Activated naive CD4-positive, alpha-beta T cell (primary cell): ENCODE results near the gene NDUFAF8.

Experiments used
- DNase-seq, 4 experiments: peaks; one replicate each; lab custom pipeline; 2025; lab: John Stamatoyannopoulos, UW

NDUFAF8 gene

GRCh38 chr17:81273698-81274470 lies 34.8 kb downstream of the NDUFAF8 start:
- DNase-seq, result no peak

DNA sequence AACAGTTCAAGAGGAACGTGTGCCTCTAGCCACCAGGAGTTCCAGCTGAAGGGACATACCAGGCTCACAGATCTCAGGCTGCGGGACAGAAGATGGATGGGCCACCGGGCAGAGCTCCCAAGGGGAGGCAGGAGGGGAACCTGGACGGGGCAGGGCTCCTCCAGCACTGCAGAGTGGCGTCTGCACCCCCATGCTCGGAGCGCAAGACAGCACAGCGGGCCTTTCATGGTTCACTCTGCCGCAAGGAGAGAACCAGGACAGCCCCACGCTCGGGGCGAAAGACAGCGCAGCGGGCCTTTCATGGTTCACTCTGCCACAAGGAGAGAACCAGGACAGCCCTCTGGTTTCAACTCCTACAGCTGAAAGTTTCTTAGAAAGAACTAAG lies 35.3 kb downstream of the NDUFAF8 start:
- no peak for DNase-seq

DNA sequence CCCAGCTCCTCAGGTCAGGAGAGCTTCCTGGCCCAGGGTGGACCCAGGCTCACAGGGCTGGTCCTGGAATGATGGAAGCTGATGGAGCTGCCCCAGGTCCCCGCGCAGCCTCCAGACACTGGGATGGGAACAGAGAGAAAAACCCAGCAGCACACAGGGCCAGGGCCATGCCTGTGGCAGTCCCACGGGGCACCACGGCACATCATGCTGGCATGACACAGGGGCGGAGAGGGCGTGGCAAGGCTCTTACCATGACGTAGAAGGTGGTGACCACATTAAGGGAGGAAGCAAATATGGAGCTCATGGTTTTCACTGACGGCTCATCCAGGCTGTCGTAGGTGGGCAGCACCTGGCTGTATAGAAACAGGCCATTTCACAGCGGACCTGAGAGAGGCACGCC lies 37.7 kb downstream of the NDUFAF8 start:
- DNase-seq, result no peak

DNA sequence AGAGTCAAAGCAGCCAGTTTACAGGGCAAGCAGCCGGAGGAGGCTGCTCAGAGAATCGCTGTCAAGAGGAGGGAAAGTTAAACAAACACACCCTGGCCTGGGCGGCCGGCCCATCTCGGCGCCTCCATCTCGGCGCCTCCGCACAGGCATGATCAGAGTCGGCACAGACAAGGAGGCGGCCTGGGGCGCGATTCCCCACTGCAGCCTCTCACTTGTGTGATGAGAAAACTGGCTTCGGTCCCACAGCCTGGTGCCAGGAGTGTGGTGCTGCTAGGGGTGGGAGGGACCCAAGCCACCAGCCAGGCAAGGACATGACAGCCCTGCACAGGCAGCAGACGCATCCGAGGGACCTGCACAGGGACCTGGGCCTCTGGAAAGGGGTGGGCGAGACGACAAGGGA lies 38.3 kb downstream of the NDUFAF8 start:
- no peak for DNase-seq

GRCh38 chr17:81277946-81278693 lies 39.0 kb downstream of the NDUFAF8 start:
- no peak for DNase-seq

DNA sequence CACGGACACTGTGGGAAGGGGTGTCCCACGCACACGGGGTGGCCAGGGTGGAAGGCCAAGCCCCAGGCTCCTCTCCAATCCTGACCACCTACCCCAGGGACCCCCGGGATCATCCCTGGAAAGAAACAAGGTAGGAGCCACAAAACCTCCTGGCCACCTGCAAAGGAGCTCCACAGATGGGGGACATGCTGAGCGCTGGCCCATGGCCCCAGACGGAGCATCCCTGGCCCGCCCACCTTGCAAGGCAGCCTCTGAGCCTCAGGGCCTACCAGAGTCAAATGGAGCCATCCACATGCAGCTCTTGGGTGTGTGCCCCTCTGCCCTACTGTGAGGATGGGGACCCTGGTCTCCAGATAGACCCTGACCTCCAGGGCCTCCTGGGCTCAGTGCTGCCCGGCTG lies 39.7 kb downstream of the NDUFAF8 start:
- DNase-seq, result no peak

- no peak for DNase-seq
Measured at GRCh38 chr17:81279278-81280275, 40.5 kb downstream of the NDUFAF8 start.

DNA sequence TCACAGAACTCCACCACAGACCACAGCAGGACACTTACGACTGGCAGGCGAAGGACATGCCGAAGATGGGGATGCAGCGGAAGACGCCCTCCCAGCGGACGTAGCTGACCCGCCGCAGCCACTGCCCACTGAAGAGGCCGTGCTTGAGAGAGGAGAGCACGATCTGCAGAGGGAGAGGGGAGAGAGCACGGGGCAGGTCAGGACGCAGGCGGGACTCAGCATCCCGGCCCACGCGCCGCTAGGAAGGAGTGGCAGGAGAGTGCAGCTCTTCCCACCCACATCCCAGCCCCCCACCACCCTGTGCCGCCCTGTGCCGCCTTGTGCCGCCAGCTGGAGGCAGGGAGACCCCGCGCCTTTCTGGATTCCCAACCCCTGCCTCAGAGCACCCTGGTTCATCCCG lies 41.5 kb downstream of the NDUFAF8 start:
- DNase-seq, result no peak

DNA sequence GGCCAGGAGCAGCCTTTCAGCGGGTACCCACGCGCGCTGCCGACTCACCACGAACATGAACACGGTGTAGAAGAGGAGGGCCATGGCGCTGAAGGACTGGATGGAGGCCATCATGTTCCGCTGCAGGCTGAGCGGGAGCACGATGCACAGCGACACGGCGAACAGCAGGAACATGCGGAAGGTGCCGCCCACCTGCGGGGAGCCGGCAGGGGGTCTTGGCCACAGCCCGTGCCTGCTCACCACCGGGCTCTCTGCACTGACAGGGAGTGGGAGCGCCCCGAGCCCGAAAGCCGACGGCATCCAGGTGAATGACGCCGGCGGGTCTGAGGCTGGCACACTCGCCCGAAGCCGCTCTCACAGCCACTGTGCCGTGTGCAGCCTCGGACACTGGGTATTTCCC lies 43.0 kb downstream of the NDUFAF8 start:
- DNase-seq, result no peak

DNA sequence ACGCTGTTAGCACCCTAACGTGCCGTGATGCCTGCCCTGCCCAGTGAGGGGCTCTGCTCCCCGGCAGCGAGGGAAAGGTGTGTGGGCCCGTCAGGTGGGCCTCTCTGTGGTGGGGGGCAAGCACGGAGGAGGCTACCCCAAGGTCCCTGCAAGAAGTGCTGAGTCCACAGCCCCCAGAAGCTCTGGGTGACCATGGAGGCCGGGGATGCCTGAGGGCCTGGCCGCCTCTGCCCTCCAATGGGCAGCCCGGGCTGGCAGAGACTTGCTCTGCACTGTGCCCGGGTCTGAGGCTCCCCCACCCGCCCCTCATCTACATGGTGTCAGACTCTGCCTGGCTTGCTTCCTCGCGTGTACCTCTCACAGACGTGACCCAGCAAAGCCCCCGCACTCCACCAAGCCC lies 43.8 kb downstream of the NDUFAF8 start:
- DNase-seq, result no peak

DNA sequence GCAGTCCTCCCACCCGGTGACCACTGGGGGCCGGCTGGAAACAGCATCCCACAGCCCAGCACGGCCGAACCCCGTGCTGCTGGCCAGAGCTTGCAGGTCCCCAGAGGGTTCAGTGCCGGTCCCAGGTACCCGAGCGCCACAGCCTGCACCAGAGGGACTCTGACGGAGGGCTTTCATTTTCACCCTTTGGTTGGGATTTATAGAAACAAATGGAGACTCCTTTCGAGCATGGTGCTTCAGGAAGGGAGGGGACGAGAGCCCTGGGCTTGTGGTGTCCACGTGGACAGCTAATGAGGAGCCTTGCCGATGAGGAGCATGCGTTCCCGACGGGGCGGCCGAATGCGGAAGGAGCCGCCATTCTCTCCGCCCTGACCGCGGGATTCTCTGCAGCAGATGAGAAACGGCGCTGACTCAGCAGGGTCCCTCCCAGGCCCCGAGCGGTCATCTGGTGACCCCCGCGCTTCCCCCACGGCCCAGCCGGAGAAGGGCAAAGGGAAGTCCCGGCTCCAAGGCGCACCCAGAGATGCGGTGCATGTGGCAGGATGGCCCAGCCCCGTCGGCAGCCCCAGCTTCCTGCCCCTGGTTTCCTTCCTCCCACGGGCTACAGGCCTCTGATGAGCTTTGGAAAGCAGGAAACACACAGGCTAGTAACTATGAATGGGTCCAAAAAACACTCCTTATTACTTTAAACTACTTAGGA lies 46.2 kb downstream of the NDUFAF8 start:
- peak in 2 of 4 experiments; percentile 23 for DNase-seq

DNA sequence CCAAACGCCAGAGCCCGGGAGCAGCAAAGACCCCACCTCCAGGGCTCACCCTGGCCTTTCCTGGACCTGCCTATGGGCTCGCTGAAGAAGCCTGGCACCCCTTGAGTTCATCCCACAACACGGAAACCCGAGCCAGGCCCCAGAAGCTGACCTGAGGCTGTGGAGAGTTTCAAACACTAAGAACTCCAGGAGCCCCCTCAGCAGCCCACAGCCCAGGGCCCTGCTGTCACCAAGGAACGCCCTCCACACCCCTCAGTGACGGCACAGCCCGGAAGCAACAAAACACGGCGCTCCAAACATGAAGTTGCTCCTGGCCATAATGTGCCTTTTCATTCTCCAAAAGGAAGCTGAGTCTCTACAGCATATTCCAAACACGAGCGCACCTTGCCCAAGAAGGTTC lies 46.8 kb downstream of the NDUFAF8 start:
- DNase-seq, result no peak

GRCh38 chr17:81286491-81287145 lies 47.5 kb downstream of the NDUFAF8 start:
- DNase-seq, result no peak

- no peak for DNase-seq
Measured at GRCh38 chr17:81287152-81287551, 48.0 kb downstream of the NDUFAF8 start.

GRCh38 chr17:81287741-81288430 lies 48.8 kb downstream of the NDUFAF8 start:
- DNase-seq, result no peak

GRCh38 chr17:81288715-81289114 lies 49.6 kb downstream of the NDUFAF8 start:
- no peak for DNase-seq

- no peak for DNase-seq
Measured at GRCh38 chr17:81289627-81290026, 50.5 kb downstream of the NDUFAF8 start.

- no peak for DNase-seq
Measured at GRCh38 chr17:81290230-81290629, 51.1 kb downstream of the NDUFAF8 start.
